SK-N-SH treated with all-trans-retinoic acid at 6 μM for 48 hours (cell line): ENCODE results near the gene STPG3.

ENCODE experiments used
- OSR1 ChIP-seq: fragments of 250-450 bp; sonication (Bioruptor Pico); IDR thresholded peaks from 2 replicates; pipeline ENCODE4 v1.8.0; 2022; ENCODE audit warnings: moderate library complexity, mild to moderate bottlenecking, inconsistent platforms
- ZNF70 ChIP-seq: fragments of 450-650 bp; formaldehyde crosslinking; IDR thresholded peaks from 2 replicates; pipeline ENCODE4 v1.5.0; 2020; ENCODE audit warnings: mild to moderate bottlenecking, moderate library complexity

- no peak for TF ChIP-seq OSR1 (CRISPR knock-in tag)
- no peak for TF ChIP-seq ZNF70 (CRISPR knock-in tag)
These were observed 10.7 kb upstream of the STPG3 start for GRCh38 chr9:137240318-137240840.
